Measurements from ENCODE around the gene CD34.
A peak's percentile ranks its signal among the peaks of the same experiment; 100 is the strongest.

The CD34 gene

DNA sequence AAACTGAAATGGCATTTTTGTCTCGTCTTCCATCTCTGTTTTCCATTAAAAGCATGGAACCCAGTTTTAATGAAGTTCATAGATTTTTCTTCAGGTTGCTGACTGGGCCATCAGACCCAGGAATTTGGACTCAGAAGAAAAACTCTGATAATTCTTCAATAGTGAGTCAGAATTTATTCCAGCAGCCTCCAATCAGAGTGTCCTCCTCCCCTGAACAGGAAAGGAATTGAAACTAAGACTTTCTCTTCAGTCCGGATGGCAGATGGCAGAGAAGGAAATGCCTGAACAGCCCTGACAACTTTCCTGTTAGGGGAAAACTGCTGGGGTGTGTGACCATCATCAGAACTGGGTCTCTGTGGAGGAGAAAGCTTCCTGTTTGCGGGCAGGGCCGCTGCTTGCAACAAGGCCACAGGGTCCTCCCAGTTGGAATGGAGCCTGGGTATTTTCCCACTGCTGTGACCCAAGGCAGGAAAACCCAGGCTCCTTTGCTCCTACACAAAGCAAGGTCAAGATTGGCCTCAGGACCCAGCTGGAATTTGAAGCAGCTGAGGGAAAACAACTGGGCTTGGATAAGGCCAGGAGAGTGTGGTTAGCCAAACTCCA, 20.7 kb downstream of the CD34 start:
- DNase-seq (ENCODE audit: low read depth, low spot score): no peak
- no CpG with 5 or more reads among the region's 4 CpGs for WGBS (ENCODE audit: insufficient coverage, insufficient read length)
- Histone ChIP-seq H3K9me3 (ENCODE audit: control insufficient read depth, insufficient read depth, low read length) (no peaks in the 10 kb centered on the region), H3K27ac (ENCODE audit: low read length) (no peak overlapping the region), H3K4me3 (ENCODE audit: low read length) (no peak overlapping the region), H3K36me3 (ENCODE audit: control insufficient read depth, insufficient read depth, low read length) (no peaks in the 10 kb centered on the region), H3K4me1 (ENCODE audit: control insufficient read depth, insufficient read depth, low read length) (no peaks in the 10 kb centered on the region), H3K27me3 (ENCODE audit: control insufficient read depth, insufficient read depth, low read length) (no peaks in the 10 kb centered on the region)

DNA sequence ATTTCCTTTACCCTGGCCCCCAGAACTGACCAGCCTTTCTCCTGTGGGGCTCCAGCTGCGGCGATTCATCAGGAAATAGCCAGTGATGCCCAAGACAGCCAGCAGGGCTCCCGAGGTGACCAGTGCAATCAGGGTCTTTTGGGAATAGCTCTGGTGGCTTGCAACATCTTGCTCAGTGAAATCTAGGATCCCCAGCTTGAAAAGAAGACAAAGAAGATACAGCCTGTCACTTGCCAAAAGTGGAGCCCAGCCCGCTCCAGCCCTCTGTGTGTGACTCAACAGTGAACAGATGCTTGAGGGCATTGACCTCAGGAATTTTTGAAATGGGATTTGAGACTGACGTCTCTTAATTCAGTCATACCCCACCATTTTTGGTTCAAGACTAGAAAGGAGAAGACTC, 22.3 kb downstream of the CD34 start:
- Histone ChIP-seq H3K36me3 (ENCODE audit: control insufficient read depth, insufficient read depth, low read length) (no peaks in the 10 kb centered on the region), H3K4me3 (ENCODE audit: low read length) (no peak overlapping the region), H3K27me3 (ENCODE audit: control insufficient read depth, insufficient read depth, low read length) (no peaks in the 10 kb centered on the region), H3K27ac (ENCODE audit: low read length) (no peak overlapping the region), H3K9me3 (ENCODE audit: control insufficient read depth, insufficient read depth, low read length) (no peaks in the 10 kb centered on the region), H3K4me1 (ENCODE audit: control insufficient read depth, insufficient read depth, low read length) (no peaks in the 10 kb centered on the region)
- no CpG with 5 or more reads among the region's 5 CpGs for WGBS (ENCODE audit: insufficient coverage, insufficient read length)
- no peak for DNase-seq (ENCODE audit: low read depth, low spot score)

- H3K27me3 ChIP-seq (ENCODE audit: control insufficient read depth, insufficient read depth, low read length): no peaks in the 10 kb centered on the region
- no peak for DNase-seq (ENCODE audit: low read depth, low spot score)
- H3K9me3 ChIP-seq (ENCODE audit: control insufficient read depth, insufficient read depth, low read length): no peaks in the 10 kb centered on the region
- no peaks in the 10 kb centered on the region for H3K4me1 ChIP-seq (ENCODE audit: control insufficient read depth, insufficient read depth, low read length)
- no peak overlapping the region for H3K4me3 ChIP-seq (ENCODE audit: low read length)
- no peaks in the 10 kb centered on the region for H3K36me3 ChIP-seq (ENCODE audit: control insufficient read depth, insufficient read depth, low read length)
- no CpG with 5 or more reads among the region's 19 CpGs for WGBS (ENCODE audit: insufficient coverage, insufficient read length)
- H3K27ac ChIP-seq (ENCODE audit: low read length): no peak overlapping the region
Measured at GRCh38 chr1:207887542-207888201, 23.3 kb downstream of the CD34 start.

GRCh38 chr1:207886227-207886626, 24.7 kb downstream of the CD34 start:
- no peak for DNase-seq (ENCODE audit: low read depth, low spot score)
- H3K9me3 ChIP-seq (ENCODE audit: control insufficient read depth, insufficient read depth, low read length): no peaks in the 10 kb centered on the region
- H3K4me3 ChIP-seq (ENCODE audit: low read length): no peak overlapping the region
- H3K36me3 ChIP-seq (ENCODE audit: control insufficient read depth, insufficient read depth, low read length): no peaks in the 10 kb centered on the region
- H3K4me1 ChIP-seq (ENCODE audit: control insufficient read depth, insufficient read depth, low read length): no peaks in the 10 kb centered on the region
- no peaks in the 10 kb centered on the region for H3K27me3 ChIP-seq (ENCODE audit: control insufficient read depth, insufficient read depth, low read length)
- no CpG with 5 or more reads among the region's 1 CpG for WGBS (ENCODE audit: insufficient coverage, insufficient read length)
- H3K27ac ChIP-seq (ENCODE audit: low read length): no peak overlapping the region

GRCh38 chr1:207885129-207886032, 25.5 kb downstream of the CD34 start:
- WGBS (ENCODE audit: insufficient coverage, insufficient read length): no CpG with 5 or more reads among the region's 9 CpGs
- Histone ChIP-seq H3K27me3 (ENCODE audit: control insufficient read depth, insufficient read depth, low read length) (no peaks in the 10 kb centered on the region), H3K9me3 (ENCODE audit: control insufficient read depth, insufficient read depth, low read length) (no peaks in the 10 kb centered on the region), H3K4me3 (ENCODE audit: low read length) (no peak overlapping the region), H3K36me3 (ENCODE audit: control insufficient read depth, insufficient read depth, low read length) (no peaks in the 10 kb centered on the region), H3K4me1 (ENCODE audit: control insufficient read depth, insufficient read depth, low read length) (no peaks in the 10 kb centered on the region), H3K27ac (ENCODE audit: low read length) (no peak overlapping the region)
- peak; percentile 61 for DNase-seq (ENCODE audit: low read depth, low spot score)

DNA sequence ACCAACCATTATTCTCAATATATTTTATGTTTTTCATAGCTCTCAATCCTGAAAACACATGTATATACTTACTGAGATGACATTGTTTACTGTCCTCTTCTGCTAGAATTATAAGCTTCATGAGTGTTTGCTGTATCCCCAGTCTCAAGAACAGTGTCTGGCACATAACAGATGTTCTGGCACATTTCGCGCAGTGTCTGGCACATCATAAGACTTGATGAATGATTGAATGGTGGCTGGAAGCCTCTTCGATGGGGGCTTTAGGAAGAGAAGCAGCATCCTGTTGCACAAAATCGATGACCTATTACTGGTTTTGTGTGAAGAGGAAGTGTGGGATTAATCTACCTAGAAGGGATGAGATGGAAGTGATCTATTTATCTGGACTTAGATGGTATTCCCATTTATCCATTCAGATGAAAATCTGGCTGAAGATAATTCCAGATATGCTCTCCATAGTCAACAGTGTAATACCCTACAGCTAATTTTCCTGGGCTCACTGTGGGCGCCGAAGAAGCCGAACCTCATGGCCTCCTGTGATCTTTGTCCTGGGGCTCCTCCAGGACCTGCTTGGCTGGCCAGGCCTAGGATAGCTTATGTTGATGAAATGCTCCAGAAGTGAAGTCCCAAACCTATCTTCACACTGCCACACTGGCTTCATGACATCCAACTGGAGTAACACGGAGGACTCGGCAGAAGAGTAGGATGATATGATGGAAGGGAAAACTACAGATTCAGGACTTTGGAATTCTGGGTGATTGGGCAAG, 26.5 kb downstream of the CD34 start:
- H3K27me3 ChIP-seq (ENCODE audit: control insufficient read depth, insufficient read depth, low read length): no peaks in the 10 kb centered on the region
- no CpG with 5 or more reads among the region's 9 CpGs for WGBS (ENCODE audit: insufficient coverage, insufficient read length)
- H3K27ac ChIP-seq (ENCODE audit: low read length): no peak overlapping the region
- no peak overlapping the region for H3K4me3 ChIP-seq (ENCODE audit: low read length)
- no peaks in the 10 kb centered on the region for H3K9me3 ChIP-seq (ENCODE audit: control insufficient read depth, insufficient read depth, low read length)
- no peaks in the 10 kb centered on the region for H3K36me3 ChIP-seq (ENCODE audit: control insufficient read depth, insufficient read depth, low read length)
- DNase-seq (ENCODE audit: low read depth, low spot score): no peak
- H3K4me1 ChIP-seq (ENCODE audit: control insufficient read depth, insufficient read depth, low read length): no peaks in the 10 kb centered on the region

DNA sequence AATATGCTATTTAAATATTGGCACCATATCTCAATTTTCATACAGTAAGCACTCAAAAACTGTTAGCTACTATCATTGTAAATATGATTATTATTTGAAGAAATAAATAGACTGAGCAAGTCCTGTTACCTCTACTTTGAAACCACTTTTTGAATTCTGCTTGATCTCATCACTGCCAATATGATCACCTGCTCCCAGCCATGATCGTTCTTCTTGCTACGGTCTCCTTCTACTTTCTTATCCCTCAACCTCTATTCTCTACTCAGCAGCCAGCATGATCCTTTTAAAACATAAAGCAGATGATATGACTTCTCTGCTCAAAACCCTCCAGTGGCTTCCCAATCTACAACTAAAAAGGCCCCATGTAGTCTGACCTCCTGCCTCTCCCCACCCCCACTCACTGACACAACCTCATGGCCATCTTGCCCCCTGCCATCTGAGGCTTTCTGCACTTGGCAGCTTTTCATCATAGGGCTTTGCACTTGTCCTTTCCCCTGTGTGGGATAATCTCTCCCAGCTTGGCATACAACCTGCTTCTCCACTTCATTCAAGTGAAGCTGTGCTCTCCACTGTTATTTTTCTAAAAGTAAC, 27.2 kb downstream of the CD34 start:
- no CpG with 5 or more reads among the region's 2 CpGs for WGBS (ENCODE audit: insufficient coverage, insufficient read length)

DNA sequence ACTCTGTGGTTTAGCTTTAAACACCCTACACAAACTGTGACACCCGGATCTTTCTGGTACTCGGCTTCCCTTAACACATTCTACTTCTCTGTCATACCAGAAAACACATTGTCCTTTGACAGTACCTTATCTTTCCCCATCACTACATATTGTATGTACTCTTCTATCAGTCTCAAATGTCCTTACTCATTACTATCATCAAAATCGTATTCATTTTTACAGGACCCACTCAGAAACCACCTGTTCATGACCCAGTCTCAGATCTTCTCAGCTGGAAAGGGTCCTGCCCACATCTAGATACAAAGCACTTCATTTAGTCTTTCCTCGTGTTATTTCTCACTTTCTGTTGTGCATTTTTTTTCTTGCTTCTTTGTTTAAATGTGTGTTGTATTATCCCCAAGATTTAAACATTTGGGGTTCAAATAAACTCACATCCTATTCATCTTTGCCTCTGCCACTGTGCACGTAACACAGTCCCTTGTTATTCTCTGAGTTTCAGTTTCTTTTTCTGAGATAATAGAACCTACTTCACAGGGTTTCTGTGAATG, 27.7 kb downstream of the CD34 start:
- no peak overlapping the region for H3K4me3 ChIP-seq (ENCODE audit: low read length)

More for the DNA sequence above, 27.2 kb downstream of the CD34 start:
- Histone ChIP-seq H3K4me3 (ENCODE audit: low read length) (no peak overlapping the region), H3K27me3 (ENCODE audit: control insufficient read depth, insufficient read depth, low read length) (no peaks in the 10 kb centered on the region), H3K36me3 (ENCODE audit: control insufficient read depth, insufficient read depth, low read length) (no peaks in the 10 kb centered on the region), H3K27ac (ENCODE audit: low read length) (no peak overlapping the region), H3K9me3 (ENCODE audit: control insufficient read depth, insufficient read depth, low read length) (no peaks in the 10 kb centered on the region), H3K4me1 (ENCODE audit: control insufficient read depth, insufficient read depth, low read length) (no peaks in the 10 kb centered on the region)
- DNase-seq (ENCODE audit: low read depth, low spot score): no peak

GRCh38 chr1:207882692-207883091, 28.2 kb downstream of the CD34 start:
- no peaks in the 10 kb centered on the region for H3K27me3 ChIP-seq (ENCODE audit: control insufficient read depth, insufficient read depth, low read length)
- WGBS (ENCODE audit: insufficient coverage, insufficient read length): no CpG with 5 or more reads among the region's 3 CpGs
- no peaks in the 10 kb centered on the region for H3K4me1 ChIP-seq (ENCODE audit: control insufficient read depth, insufficient read depth, low read length)
- no peaks in the 10 kb centered on the region for H3K36me3 ChIP-seq (ENCODE audit: control insufficient read depth, insufficient read depth, low read length)
- no peak for DNase-seq (ENCODE audit: low read depth, low spot score)
- no peak overlapping the region for H3K27ac ChIP-seq (ENCODE audit: low read length)
- no peaks in the 10 kb centered on the region for H3K9me3 ChIP-seq (ENCODE audit: control insufficient read depth, insufficient read depth, low read length)
- H3K4me3 ChIP-seq (ENCODE audit: low read length): no peak overlapping the region

More for the DNA sequence above, 27.7 kb downstream of the CD34 start:
- Histone ChIP-seq H3K27me3 (ENCODE audit: control insufficient read depth, insufficient read depth, low read length) (no peaks in the 10 kb centered on the region), H3K36me3 (ENCODE audit: control insufficient read depth, insufficient read depth, low read length) (no peaks in the 10 kb centered on the region), H3K27ac (ENCODE audit: low read length) (no peak overlapping the region), H3K9me3 (ENCODE audit: control insufficient read depth, insufficient read depth, low read length) (no peaks in the 10 kb centered on the region), H3K4me1 (ENCODE audit: control insufficient read depth, insufficient read depth, low read length) (no peaks in the 10 kb centered on the region)
- WGBS (ENCODE audit: insufficient coverage, insufficient read length): 100% methylated on average over 1 of the region's 5 CpGs
- DNase-seq (ENCODE audit: low read depth, low spot score): no peak
